NB4 (cell line): Measurements from ENCODE around the gene FTH1.

Experiments used
- CTCF ChIP-seq: IDR thresholded peaks from one replicate; pipeline ENCODE4 v1.5.1; 2012; ENCODE audit warnings: low read depth, low read length
- TF ChIP-seq, protein P1 (sequence below): IDR thresholded peaks from 2 replicates; pipeline ENCODE4 v1.6.1; 2011; ENCODE audit warnings: low read depth, low read length

DNA sequence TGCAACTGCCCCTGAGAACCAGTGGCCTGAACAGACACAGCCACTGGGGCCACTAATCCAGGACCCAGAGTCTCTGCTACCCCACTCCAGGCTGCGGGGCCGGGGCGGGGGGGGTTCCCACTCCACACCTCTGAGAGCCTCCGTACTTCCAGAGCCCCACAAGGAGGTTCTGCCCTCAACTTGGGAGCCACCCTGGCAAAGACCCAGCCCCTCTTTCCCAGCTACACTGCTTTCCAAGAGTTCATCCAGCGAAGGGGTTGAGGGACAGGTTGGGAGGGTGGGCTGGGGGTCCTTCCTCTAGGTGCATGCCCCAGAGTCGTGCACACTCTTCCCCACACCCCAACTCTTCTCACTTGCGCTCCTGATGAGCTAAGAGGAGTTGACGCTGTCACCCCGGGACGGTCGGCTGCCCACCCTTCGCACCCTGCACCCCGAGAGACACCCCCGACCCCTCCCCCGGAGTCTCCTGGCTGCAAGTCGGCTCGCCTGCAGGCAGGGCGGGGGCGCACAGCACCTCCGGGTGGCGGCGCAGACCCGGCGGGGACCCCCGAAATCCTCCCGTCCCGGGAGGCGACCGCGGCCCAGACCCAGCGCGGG, 50.6 kb downstream of the FTH1 start:
- TF ChIP-seq CTCF: no peak
- TF ChIP-seq, protein P1, sequence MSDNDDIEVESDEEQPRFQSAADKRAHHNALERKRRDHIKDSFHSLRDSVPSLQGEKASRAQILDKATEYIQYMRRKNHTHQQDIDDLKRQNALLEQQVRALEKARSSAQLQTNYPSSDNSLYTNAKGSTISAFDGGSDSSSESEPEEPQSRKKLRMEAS: no peak
